ENCODE data around the gene DTD2.

GRCh38 chr14:31484754-31485153, 27.4 kb upstream of the DTD2 start:
- TF ChIP-seq TARDBP (IDR thresholded peaks at IDR 0.05) (no peak), SUZ12 (IDR thresholded peaks at IDR 0.05) (no peak), FOXK2 (IDR thresholded peaks at IDR 0.05) (no peak), FOXA1 (IDR thresholded peaks at IDR 0.05) (no peak), CTBP1 (IDR thresholded peaks at IDR 0.05; ENCODE audit: borderline replicate concordance) (no peak), NFRKB (IDR thresholded peaks at IDR 0.05) (no peak), SP1 (IDR thresholded peaks at IDR 0.05) (no peak), ELF4 (IDR thresholded peaks at IDR 0.05) (no peak), FOXM1 (IDR thresholded peaks at IDR 0.05; ENCODE audit: borderline replicate concordance) (no peak), ARNT (IDR thresholded peaks at IDR 0.05) (no peak), BHLHE40 (IDR thresholded peaks at IDR 0.05; ENCODE audit: borderline replicate concordance) (no peak), ZNF384 (IDR thresholded peaks at IDR 0.05) (no peak)

Measured in HEK293T (cell line).